GM21381 (cell line): ENCODE results near the gene CPNE5.
"Not testable (repeated sequence)": the region's sequence is repeated elsewhere in the genome, so short reads cannot be mapped to it uniquely, and the experiment has no call there.

Source experiments
- ATAC-seq: cut with Tn5 transposase; IDR thresholded peaks from one replicate; pipeline ENCODE4 v1.9.1; 2021; ENCODE audit warnings: mild to moderate bottlenecking, moderate library complexity; ENCODE audit not compliant: unreplicated experiment

CPNE5 gene

GRCh38 chr6:36704961-36705577, 134.2 kb downstream of the CPNE5 start:
- ATAC-seq = not testable (repeated sequence)

GRCh38 chr6:36703982-36704381, 135.3 kb downstream of the CPNE5 start:
- no peak for ATAC-seq

- no peak for ATAC-seq
Observed at GRCh38 chr6:36703081-36703606, 136.1 kb downstream of the CPNE5 start.

DNA sequence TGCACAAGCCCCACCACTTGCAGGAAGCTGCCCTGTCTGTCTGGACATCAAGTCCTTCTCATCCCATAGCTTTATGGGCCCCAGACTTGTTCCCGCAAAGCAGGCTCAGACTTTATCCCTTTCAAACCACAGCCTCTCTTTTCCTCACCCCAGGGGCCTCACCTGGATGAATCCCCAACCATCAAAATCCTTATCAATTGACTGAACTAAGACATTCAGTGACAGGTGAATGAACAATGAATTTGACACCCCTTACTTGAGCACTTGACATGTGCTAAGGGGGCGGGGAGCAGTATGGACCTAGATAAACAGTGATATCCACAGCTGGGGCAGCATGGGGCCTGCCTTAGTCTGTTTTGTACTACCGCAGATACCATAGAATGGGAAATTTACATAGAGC, 136.6 kb downstream of the CPNE5 start:
- ATAC-seq = no peak

DNA sequence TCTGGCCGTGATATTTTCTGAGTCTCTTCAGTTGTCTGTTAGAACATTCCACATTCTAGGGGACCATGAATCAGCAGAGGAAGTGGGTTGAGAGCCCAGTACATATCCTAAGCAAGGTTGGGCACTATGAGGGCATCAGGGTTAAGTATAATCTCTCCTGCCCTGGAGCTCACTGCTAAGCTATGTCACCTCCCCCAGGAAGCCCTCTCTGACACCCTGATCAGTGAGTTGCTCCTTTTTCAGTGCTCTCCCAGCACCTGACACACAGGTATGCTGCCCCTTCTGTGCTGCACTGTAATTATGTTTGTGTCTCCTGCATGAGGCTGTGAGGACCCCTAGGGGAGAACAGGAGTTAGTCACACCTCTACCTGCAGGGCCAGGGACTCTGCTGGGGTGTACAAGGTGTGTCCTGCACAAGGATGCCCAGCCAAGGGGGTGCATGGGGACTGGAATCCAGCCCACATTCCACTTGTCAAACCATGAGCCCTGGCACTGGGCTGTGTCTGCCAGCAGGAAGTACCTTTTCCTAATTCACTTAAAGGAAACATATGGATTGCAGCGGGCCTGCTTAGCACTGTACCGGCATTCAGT, 137.7 kb downstream of the CPNE5 start:
- ATAC-seq = no peak

- no peak for ATAC-seq
Observed at GRCh38 chr6:36700831-36701230, 138.4 kb downstream of the CPNE5 start.

DNA sequence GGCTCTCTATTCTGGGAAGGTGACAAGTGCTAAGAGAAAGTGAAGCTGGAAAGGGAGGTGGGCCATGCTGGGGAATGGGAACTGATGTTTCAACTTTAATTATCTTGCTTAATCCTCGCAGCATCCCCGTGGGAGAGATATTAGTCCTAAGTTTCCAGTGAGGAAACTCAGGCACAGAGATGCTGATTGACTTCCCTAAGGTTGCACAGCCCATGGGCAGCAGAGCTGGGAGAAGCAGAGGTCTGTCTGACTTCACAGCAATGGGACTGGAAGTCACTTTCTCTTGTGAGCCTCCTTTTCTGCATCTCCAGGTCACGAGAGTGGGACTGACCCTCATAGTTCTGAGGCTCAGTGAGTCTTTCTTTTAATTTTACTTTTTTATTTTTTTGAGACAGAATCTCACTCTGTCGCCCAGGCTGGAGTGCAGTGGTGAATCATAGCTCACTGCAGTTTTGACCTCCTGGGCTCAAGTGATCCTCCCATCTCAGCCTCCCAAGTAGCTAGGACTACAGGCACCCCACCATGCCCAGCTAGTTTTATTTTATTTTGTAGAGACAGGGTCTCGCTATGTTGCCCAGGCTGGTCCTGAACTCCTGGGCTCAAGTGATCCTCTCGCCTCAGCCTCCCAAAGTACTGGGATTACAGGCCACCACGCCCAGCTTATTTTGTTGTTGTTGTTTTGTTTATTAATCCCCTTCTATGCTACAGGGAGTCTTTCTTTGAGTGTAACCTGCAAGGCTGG, 139.0 kb downstream of the CPNE5 start:
- ATAC-seq = no peak

DNA sequence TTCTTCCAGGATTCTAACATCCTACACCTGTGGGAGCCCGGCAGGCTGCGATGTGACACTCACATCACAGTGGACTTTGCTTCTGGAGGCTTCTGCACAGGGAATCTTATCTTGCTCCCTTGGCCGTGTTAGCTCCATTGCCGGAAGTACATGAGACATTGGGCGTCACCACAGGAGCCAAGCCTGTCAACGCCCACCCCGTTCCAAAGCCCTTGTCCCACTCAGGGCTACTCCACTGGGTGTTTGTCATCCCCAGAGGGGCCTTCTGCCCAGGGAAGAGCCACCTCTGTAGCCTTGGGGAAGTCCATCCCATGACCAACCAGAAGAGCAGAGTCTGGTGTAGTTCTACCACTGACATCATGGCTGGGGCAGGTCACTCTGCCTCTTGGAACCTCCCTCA, 139.9 kb downstream of the CPNE5 start:
- ATAC-seq = no peak

GRCh38 chr6:36698871-36699271, 140.4 kb downstream of the CPNE5 start:
- no peak for ATAC-seq

- ATAC-seq = no peak
Observed at GRCh38 chr6:36698196-36698595, 141.0 kb downstream of the CPNE5 start.

DNA sequence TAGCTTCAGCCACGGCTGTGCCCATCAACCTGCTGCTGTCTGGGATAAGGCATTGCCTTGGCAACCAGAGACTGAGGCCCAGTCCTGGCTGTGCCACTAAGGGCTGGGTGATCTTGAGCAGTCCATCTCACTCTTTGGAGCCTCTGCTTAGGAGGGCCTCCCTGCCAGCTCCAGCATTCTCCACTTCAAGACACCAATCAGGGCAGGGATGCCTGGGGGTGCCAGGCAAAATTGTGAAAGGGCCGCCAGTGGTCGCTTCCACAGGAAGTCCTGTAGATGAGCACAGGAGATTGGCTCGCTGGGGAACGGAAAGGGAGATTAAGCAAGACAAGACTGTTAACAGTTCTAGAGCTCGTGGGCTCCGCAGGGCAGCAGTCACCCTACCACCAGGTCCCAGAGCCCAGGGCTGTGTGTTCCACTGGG, 141.8 kb downstream of the CPNE5 start, which contains the start of gene RAB44:
TSS of gene RAB44 (plus strand) at position 346 of the 423 bp plus-strand sequence. CDS start 6,410 bp downstream, outside the sequence.
- ATAC-seq = no peak

GRCh38 chr6:36695414-36695813, 143.8 kb downstream of the CPNE5 start:
- no peak for ATAC-seq

GRCh38 chr6:36694616-36695015, 144.6 kb downstream of the CPNE5 start:
- ATAC-seq = no peak

DNA sequence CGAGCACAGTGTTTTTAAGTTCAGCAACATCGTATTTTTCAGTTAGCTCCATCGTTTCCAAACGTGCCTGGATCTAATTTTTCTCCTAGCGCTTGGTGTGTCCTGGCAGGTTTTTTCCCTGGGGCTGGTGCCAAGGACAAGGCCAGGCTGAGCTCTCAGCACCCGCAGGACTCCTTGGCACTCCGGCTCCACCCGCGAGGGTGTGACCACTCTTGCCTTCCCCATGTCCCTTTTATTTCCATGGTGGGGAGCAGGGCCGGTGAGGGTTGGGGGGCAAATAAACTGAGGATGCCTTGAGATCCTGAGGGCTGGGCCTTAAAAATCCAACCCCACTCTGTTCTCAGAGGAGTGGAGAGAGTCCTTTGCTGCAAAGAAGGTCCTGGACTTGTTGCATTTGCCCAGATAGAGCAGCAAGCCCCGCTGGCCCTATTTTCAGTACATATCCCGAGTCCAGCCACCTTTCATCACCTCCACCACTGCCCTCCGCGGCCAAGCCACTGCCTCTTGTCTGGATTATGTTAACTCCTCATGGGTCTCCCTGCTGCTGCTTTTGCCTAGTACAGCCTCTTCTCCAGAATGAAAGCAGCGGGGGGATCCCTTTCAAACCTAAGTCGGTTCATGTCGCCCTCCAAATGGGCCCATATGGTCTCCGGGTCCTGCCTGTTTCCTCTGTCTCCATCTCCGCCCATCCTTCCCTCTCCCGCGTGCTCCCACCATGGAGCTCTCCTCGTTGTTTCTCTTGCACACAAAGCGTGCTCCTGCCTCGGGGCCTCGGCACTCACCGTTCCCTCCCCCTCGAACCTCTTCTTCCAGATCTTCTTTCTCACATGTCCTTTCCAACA, 146.2 kb downstream of the CPNE5 start:
- no peak for ATAC-seq

- ATAC-seq = no peak
Observed at GRCh38 chr6:36692220-36692619, 147.0 kb downstream of the CPNE5 start.

- no peak for ATAC-seq
Observed at GRCh38 chr6:36691612-36692011, 147.6 kb downstream of the CPNE5 start.

GRCh38 chr6:36691011-36691410, 148.2 kb downstream of the CPNE5 start:
- no peak for ATAC-seq
